Right atrium auricular region (tissue), 2 donors: ENCODE measurements around the gene IWS1. TPM values are rescaled to one million over a fixed set of nuclear protein-coding genes. Genes with fewer than 3 reads are reported as not detected.

Experiments
- DNase-seq: peaks from one replicate; pipeline ENCODE4 v3.0.0-alpha.2; 2019; ENCODE audit warnings: low spot score
- H3K27ac ChIP-seq, 2 donors: fragments of 200-600 bp; sonication (generic); 1 replicate in 1 of 2; 2 replicates in 1 of 2; pipeline ENCODE4 v1.5.1; 2016 to 2019
- H3K27me3 ChIP-seq, 2 donors: fragments of 200-600 bp; sonication (generic); one replicate each; pipeline versions ENCODE4 v1.5.1 to v1.6.0; 2017 to 2019
- H3K36me3 ChIP-seq: fragments of 200-600 bp; sonication (generic); one replicate; pipeline ENCODE4 v1.5.1; 2016
- H3K4me1 ChIP-seq, 2 donors: fragments of 200-600 bp; sonication (generic); one replicate each; pipeline versions ENCODE4 v1.5.1 to v1.6.0; 2017 to 2019
- H3K4me3 ChIP-seq, 2 donors: fragments of 200-600 bp; sonication (generic); 1 replicate in 1 of 2; 2 replicates in 1 of 2; pipeline ENCODE4 v1.5.1; 2017 to 2019; ENCODE audit warnings: mild to moderate bottlenecking in 1 of 2, moderate library complexity in 1 of 2
- H3K9me3 ChIP-seq, 2 donors: fragments of 200-600 bp; sonication (generic); one replicate each; pipeline ENCODE4 v1.5.1; 2019
- CTCF ChIP-seq, 2 donors: fragments of 200-600 bp; sonication (generic); IDR thresholded peaks; one replicate each; pipeline ENCODE4 v1.5.1; 2019; ENCODE audit warnings: antibody characterized with exemption in 2 of 2
- total RNA-seq, 2 donors: library from RNA; depleted of rRNA; stranded (reverse); fragments of >200 nt; gene quantifications; one replicate each; pipeline ENCODE4 v1.1.0, GENCODE V29; 2016

Gene IWS1
- total RNA-seq, 2 donors from 2014 or later = 43.3 to 46.4 TPM

DNA sequence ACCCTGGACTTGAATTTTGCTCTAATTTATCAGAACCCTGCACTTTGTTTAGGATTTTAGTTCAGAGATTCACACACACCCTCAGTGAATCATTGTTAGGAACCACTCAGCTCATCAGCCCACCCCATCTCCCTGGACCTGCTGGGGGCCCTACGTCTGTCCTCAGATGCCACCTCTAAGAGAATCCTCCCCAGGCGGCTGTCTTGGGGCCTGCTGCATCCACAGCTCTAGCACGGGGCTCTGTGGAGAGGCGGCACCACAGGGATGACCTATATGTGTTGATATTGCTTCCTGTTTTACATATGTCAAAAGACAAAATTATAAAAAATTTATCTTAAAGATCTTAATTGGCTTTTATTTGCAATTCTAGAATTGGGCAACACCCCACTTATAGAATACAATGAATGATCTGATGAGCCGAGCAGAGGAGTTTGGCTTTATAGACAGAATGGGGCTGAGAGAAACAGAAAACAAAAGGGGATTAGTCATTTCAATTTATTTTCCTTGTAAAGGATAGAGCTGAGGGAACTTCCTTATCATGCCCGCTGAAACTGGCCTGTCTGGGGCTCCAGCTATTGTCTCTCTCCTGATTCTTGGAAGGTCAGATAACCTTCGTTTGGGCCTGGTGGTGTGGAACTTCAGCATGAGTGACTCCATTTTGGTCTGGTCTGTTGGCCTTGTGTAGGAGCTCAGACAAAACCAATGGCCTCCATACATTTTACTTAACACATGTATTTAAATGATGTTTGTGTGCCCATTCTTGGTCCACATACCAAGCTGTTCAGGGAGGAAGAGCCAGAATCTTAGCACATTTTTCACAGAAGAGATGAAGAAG lies 10.6 kb upstream of the IWS1 start:
- no peak for DNase-seq
- H3K36me3 ChIP-seq = no peaks in the 10 kb centered on the region
- H3K4me1 ChIP-seq = no peaks in the 10 kb centered on the region
- H3K27ac ChIP-seq = no peak overlapping the region
- no peaks in the 10 kb centered on the region for H3K27me3 ChIP-seq
- TF ChIP-seq CTCF (IDR thresholded peaks at IDR 0.05) = no peak
- no peak overlapping the region for H3K4me3 ChIP-seq
- H3K9me3 ChIP-seq = no peaks in the 10 kb centered on the region

DNA sequence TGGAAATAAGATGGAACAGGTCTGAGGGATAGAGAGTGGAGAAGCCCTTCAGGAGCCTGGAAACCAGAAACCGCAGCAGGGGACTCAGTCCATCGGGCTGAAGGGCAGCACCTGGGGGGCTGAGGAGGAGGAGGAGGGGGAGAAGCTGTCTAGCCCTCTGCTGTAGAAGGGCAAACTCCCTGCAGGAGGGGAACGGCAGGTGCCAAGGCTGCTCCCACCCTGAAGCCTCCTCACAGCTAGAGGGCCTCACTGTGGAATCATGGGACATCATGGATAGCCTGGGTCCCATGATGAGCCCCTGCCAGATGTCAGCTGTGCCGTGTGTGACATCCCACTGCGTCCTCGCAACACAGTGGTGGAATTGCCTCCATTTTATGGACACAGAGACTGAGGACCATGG lies 9.6 kb upstream of the IWS1 start:
- no peaks in the 10 kb centered on the region for H3K4me1 ChIP-seq
- no peaks in the 10 kb centered on the region for H3K9me3 ChIP-seq
- no peak overlapping the region for H3K27ac ChIP-seq
- no peaks in the 10 kb centered on the region for H3K36me3 ChIP-seq
- H3K27me3 ChIP-seq = no peaks in the 10 kb centered on the region
- no peak overlapping the region for H3K4me3 ChIP-seq
- DNase-seq = no peak
- no peak for TF ChIP-seq CTCF (IDR thresholded peaks at IDR 0.05)

GRCh38 chr2:127535422-127535901 lies 9.2 kb upstream of the IWS1 start, which contains the start of gene MYO7B:
Gene MYO7B (plus strand): TSS chr2:127535683. CDS start chr2:127559723, 24,040 bp downstream.
- Histone ChIP-seq H3K4me3 (no peak within 1 kb of the TSS), H3K4me1 (no peaks in the 10 kb centered on the region), H3K27me3 (no peaks in the 10 kb centered on the region), H3K36me3 (no peaks in the 10 kb centered on the region), H3K27ac (no peak within 1 kb of the TSS), H3K9me3 (no peaks in the 10 kb centered on the region)
- no peak for TF ChIP-seq CTCF (IDR thresholded peaks at IDR 0.05)
- DNase-seq = no peak

DNA sequence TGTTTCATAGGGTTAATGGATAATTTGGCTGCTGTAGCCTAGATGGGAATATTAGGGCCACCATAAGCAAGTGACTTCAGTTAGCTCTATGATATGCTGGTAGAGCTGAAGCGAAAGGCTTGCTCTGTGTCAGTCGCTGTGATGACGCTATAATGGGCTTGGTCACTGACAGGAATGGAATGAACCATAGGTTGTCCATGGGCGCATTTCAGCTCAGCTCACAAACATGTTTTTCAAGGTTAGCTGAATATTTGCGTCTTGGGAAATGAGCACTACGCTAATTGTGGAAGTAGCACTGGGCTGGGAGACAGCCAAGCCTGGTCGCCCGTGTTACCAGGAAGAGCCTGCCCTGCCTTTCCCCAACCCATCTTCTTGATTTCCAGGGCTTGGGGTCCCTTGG lies 6.0 kb upstream of the IWS1 start:
- TF ChIP-seq CTCF (IDR thresholded peaks at IDR 0.05) = no peak
- Histone ChIP-seq H3K36me3 (no peaks in the 10 kb centered on the region), H3K4me3 (no peak overlapping the region), H3K27ac (no peak overlapping the region), H3K9me3 (no peaks in the 10 kb centered on the region), H3K27me3 (no peaks in the 10 kb centered on the region), H3K4me1 (peaks cover 0 to 3% of the 10 kb centered on the region in 2 donors)
- no peak for DNase-seq

GRCh38 chr2:127531221-127531648 lies 4.9 kb upstream of the IWS1 start:
- DNase-seq = no peak
- no peak for TF ChIP-seq CTCF (IDR thresholded peaks at IDR 0.05)
- Histone ChIP-seq H3K4me3 (no peak overlapping the region), H3K36me3 (no peaks in the 10 kb centered on the region), H3K4me1 (peaks cover 0 to 8% of the 10 kb centered on the region in 2 donors), H3K27me3 (no peaks in the 10 kb centered on the region), H3K27ac (no peak overlapping the region), H3K9me3 (no peaks in the 10 kb centered on the region)
